B cell (primary cell): ENCODE measurements around the gene A1CF. TPM values are rescaled to one million over a fixed set of nuclear protein-coding genes. Genes with fewer than 3 reads are reported as not detected.

Experiments used
- ATAC-seq: fragments of 200-7000 bp; cut with Tn5 transposase; one replicate; pipeline ENCODE4 v1.10.0; 2021; ENCODE audit warnings: low read depth, mild to moderate bottlenecking, moderate number of reproducible peaks, moderate library complexity
- CTCF ChIA-PET: fragments of 350-600 bp; sonication (Branson Sonifier 250); formaldehyde crosslinking; loops from one replicate; lab custom pipeline; 2021; ENCODE audit warnings: antibody characterized with exemption, inconsistent platforms; lab: Charles Lee
- POLR2A ChIA-PET: fragments of 350-600 bp; sonication (Branson Sonifier 250); formaldehyde crosslinking; loops from one replicate; lab custom pipeline; 2021; ENCODE audit warnings: antibody characterized with exemption; lab: Charles Lee
- DNase-seq: peaks from one replicate; pipeline ENCODE4 v3.0.0; 2013
- H2AFZ ChIP-seq: 2 replicates; pipeline ENCODE4 v1.6.1; 2012; ENCODE audit warnings: mild to moderate bottlenecking, low read depth, low read length; ENCODE audit not compliant: insufficient read depth, poor library complexity, severe bottlenecking
- H3K27ac ChIP-seq, 2 donors: 1 replicate in 1 of 2; 2 replicates in 1 of 2; pipeline ENCODE4 v1.5.1; 2012 to 2013; ENCODE audit warnings: low read length in 2 of 2, mild to moderate bottlenecking in 2 of 2, moderate library complexity in 1 of 2
- H3K27me3 ChIP-seq, 4 experiments: fragments of 200-600 bp in 1 of 4; sonication (generic) in 1 of 4; replicated peaks in 1 of 4; 1 replicate in 2 of 4; 2 replicates in 2 of 4; pipeline versions ENCODE4 v1.6.1 to v1.7.0; 2013 to 2016; ENCODE audit warnings: low read length in 3 of 4, mild to moderate bottlenecking in 2 of 4, mixed read lengths in 1 of 4, moderate library complexity in 1 of 4; ENCODE audit not compliant: insufficient read depth in 4 of 4, control insufficient read depth in 3 of 4; ENCODE audit errors: control extremely low read depth in 1 of 4
- H3K36me3 ChIP-seq, 2 experiments: replicated peaks in 1 of 2; 1 replicate in 1 of 2; 2 replicates in 1 of 2; pipeline versions ENCODE4 v1.6.1 to v1.7.1; 2013; ENCODE audit warnings: low read length in 1 of 2; ENCODE audit not compliant: insufficient read depth in 2 of 2, control insufficient read depth in 1 of 2; ENCODE audit errors: control extremely low read depth in 1 of 2, extremely low read depth in 1 of 2
- H3K4me1 ChIP-seq, 2 donors: fragments of 200-600 bp in 1 of 2; sonication (generic) in 1 of 2; 1 replicate in 1 of 2; 2 replicates in 1 of 2; pipeline versions ENCODE4 v1.5.1 to v1.6.1; 2013 to 2017; ENCODE audit warnings: low read length in 2 of 2; ENCODE audit not compliant: control insufficient read depth in 2 of 2, insufficient read depth in 2 of 2
- H3K4me2 ChIP-seq: replicated peaks from 2 replicates; pipeline ENCODE3; 2012; ENCODE audit warnings: mild to moderate bottlenecking, low read depth, low read length; ENCODE audit not compliant: poor library complexity, severe bottlenecking
- H3K4me3 ChIP-seq, 5 experiments: fragments of 200-600 bp in 1 of 5; sonication (generic) in 1 of 5; 1 replicate in 3 of 5; 2 replicates in 2 of 5; pipeline versions ENCODE4 v1.5.1 to v1.7.0; 2011 to 2016; ENCODE audit warnings: low read length in 4 of 5, mild to moderate bottlenecking in 4 of 5, low read depth in 2 of 5, control low read depth in 1 of 5, moderate library complexity in 1 of 5; ENCODE audit not compliant: insufficient read depth in 1 of 5; ENCODE audit errors: control extremely low read depth in 1 of 5, extremely low read depth in 1 of 5
- H3K79me2 ChIP-seq: fragments of 200-600 bp; sonication (generic); one replicate; pipeline ENCODE4 v1.6.0; 2016; ENCODE audit warnings: low read length; ENCODE audit not compliant: control insufficient read depth, insufficient read depth
- H3K9ac ChIP-seq: fragments of 200-600 bp; sonication (generic); 2 replicates; pipeline ENCODE4 v1.6.1; 2017; ENCODE audit warnings: mild to moderate bottlenecking, low read length, moderate library complexity
- H3K9me3 ChIP-seq, 3 donors: one replicate each; pipeline versions ENCODE4 v1.6.1 to v1.7.1; 2013; ENCODE audit warnings: low read length in 2 of 3; ENCODE audit not compliant: control insufficient read depth in 2 of 3, insufficient read depth in 1 of 3; ENCODE audit errors: control extremely low read depth in 1 of 3
- H4K20me1 ChIP-seq: 2 replicates; pipeline ENCODE4 v1.6.0; 2012; ENCODE audit warnings: mild to moderate bottlenecking, low read length; ENCODE audit not compliant: insufficient read depth, control insufficient read depth, poor library complexity, severe bottlenecking
- H3K27ac Mint-ChIP-seq: one replicate; pipeline ENCODE4 v1.8.0; 2021; ENCODE audit warnings: mixed read lengths
- H3K27me3 Mint-ChIP-seq: one replicate; pipeline ENCODE4 v1.8.0; 2021; ENCODE audit warnings: mixed read lengths
- H3K4me1 Mint-ChIP-seq: one replicate; pipeline ENCODE4 v1.8.0; 2021; ENCODE audit warnings: mixed read lengths
- H3K4me3 Mint-ChIP-seq: one replicate; pipeline ENCODE4 v1.8.0; 2021; ENCODE audit warnings: mixed read lengths
- H3K9me3 Mint-ChIP-seq: one replicate; pipeline ENCODE4 v1.8.0; 2022; ENCODE audit warnings: mixed read lengths; ENCODE audit not compliant: insufficient read depth
- CTCF ChIP-seq: fragments of 200-600 bp; IDR thresholded peaks from one replicate; pipeline ENCODE4 v1.8.0; 2022; ENCODE audit warnings: antibody characterized with exemption, mild to moderate bottlenecking
- EZH2 ChIP-seq: IDR thresholded peaks from 2 replicates; pipeline ENCODE4 v1.6.1; 2012; ENCODE audit warnings: borderline replicate concordance, low read depth, mild to moderate bottlenecking, moderate library complexity, low read length; ENCODE audit not compliant: insufficient read depth, poor library complexity, severe bottlenecking
- WGBS: methylation state at CpG from one replicate; pipeline ENCODE4 v1.1.5; 2013; ENCODE audit warnings: missing lambda C conversion rate; ENCODE audit not compliant: insufficient coverage; 5-methylcytosine and 5-hydroxymethylcytosine counted together
- intact Hi-C: fragments of 100-400 bp; cut with micrococcal nuclease; formaldehyde crosslinking; loops from one replicate; pipeline ENCODE4 v1.10.0; 2022
- polyA plus RNA-seq: library from polyadenylated mRNA; depleted of rRNA; stranded (reverse); fragments of >200 nt; gene quantifications from 2 replicates; pipeline ENCODE4 v1.2.3, GENCODE V29; 2012
- total RNA-seq, 2 donors: library from RNA; stranded (reverse); fragments of 120-200 nt in 1 of 2; gene quantifications; 1 replicate in 1 of 2; 2 replicates in 1 of 2; pipeline versions ENCODE4 v1.2.3 to v1.2.4, GENCODE V29; 2013 to 2022

Gene A1CF
- total and polyA plus RNA-seq, 2 donors (not counting 1 experiment from before 2014, with no cell fraction given), result not detected

GRCh38 chr10:50931948-50932431 is 46.6 kb upstream of the A1CF start:
- Histone ChIP-seq H3K79me2 (no peaks in the 10 kb centered on the region), H3K27ac (no peak overlapping the region), H3K9me3 (no peaks in the 10 kb centered on the region), H4K20me1 (no peaks in the 10 kb centered on the region), H3K4me2 (no peak overlapping the region), H3K9ac (no peak overlapping the region), H3K4me1 (no peaks in the 10 kb centered on the region), H3K36me3 (no peaks in the 10 kb centered on the region), H3K27me3 (no peaks in the 10 kb centered on the region), H2AFZ (no peak overlapping the region), H3K4me3 (no peak overlapping the region)
- DNase-seq, result no peak
- H3K4me3 Mint-ChIP-seq, result no peak overlapping the region
- no peaks in the 10 kb centered on the region for H3K4me1 Mint-ChIP-seq
- H3K27ac Mint-ChIP-seq, result no peak overlapping the region
- POLR2A ChIA-PET, result no interaction called here
- no peak for ATAC-seq
- intact Hi-C loops, result no loop called here
- WGBS, result 61% methylated on average over 2 of the region's 3 CpGs
- CTCF ChIA-PET, result no interaction called here
- no peak for TF ChIP-seq CTCF
- TF ChIP-seq EZH2, result no peak
- H3K9me3 Mint-ChIP-seq, result no peaks in the 10 kb centered on the region
- peaks cover 11% of the 10 kb centered on the region for H3K27me3 Mint-ChIP-seq

GRCh38 chr10:50929670-50930069 is 44.2 kb upstream of the A1CF start:
- Histone ChIP-seq H3K4me1 (no peaks in the 10 kb centered on the region), H3K27me3 (no peaks in the 10 kb centered on the region), H3K9ac (no peak overlapping the region), H4K20me1 (no peaks in the 10 kb centered on the region), H3K27ac (no peak overlapping the region), H3K4me2 (no peak overlapping the region), H2AFZ (no peak overlapping the region), H3K4me3 (no peak overlapping the region), H3K36me3 (no peaks in the 10 kb centered on the region), H3K79me2 (no peaks in the 10 kb centered on the region), H3K9me3 (no peaks in the 10 kb centered on the region)
- Mint-ChIP-seq H3K27me3 (peaks cover 11% of the 10 kb centered on the region), H3K4me1 (no peaks in the 10 kb centered on the region), H3K9me3 (no peaks in the 10 kb centered on the region), H3K4me3 (no peak overlapping the region), H3K27ac (no peak overlapping the region)
- no peak for DNase-seq
- WGBS, result no CpG with 5 or more reads among the region's 1 CpG
- POLR2A ChIA-PET, result no interaction called here
- ATAC-seq, result no peak
- intact Hi-C loops, result no loop called here
- CTCF ChIA-PET, result no interaction called here
- no peak for TF ChIP-seq EZH2
- TF ChIP-seq CTCF, result no peak
